ENCODE results near the gene DUSP6.

DNA sequence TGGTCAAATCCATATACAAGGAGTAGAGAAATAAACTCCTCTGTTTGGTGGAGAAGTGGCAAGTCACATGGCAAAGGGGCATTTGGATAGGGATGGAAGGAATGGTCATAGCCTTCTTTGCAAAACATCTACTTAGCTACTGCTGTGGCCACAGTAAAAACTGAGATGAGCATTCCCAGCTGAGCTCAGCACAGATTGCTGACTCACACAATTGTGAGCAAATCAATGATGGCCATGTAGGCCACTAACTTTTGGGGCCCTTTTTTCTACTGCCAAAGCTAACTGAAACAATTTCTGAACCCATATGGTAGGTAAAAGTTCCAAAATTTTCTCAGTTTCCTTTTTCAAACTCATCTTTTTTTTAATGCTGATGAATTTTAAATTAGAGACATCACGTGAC, 31.6 kb downstream of the DUSP6 start:
- no peak for TF ChIP-seq ZNF274 (IDR thresholded peaks at IDR 0.05; ENCODE audit: insufficient read depth, insufficient read length)
- TF ChIP-seq POLR2A (IDR thresholded peaks at IDR 0.05; ENCODE audit: low read depth, low read length): no peak
- TF ChIP-seq, protein P1, sequence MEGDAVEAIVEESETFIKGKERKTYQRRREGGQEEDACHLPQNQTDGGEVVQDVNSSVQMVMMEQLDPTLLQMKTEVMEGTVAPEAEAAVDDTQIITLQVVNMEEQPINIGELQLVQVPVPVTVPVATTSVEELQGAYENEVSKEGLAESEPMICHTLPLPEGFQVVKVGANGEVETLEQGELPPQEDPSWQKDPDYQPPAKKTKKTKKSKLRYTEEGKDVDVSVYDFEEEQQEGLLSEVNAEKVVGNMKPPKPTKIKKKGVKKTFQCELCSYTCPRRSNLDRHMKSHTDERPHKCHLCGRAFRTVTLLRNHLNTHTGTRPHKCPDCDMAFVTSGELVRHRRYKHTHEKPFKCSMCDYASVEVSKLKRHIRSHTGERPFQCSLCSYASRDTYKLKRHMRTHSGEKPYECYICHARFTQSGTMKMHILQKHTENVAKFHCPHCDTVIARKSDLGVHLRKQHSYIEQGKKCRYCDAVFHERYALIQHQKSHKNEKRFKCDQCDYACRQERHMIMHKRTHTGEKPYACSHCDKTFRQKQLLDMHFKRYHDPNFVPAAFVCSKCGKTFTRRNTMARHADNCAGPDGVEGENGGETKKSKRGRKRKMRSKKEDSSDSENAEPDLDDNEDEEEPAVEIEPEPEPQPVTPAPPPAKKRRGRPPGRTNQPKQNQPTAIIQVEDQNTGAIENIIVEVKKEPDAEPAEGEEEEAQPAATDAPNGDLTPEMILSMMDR (IDR thresholded peaks at IDR 0.05 in 2 of 3, conservative IDR thresholded peaks at IDR 0.05 in 1 of 3; ENCODE audit: control insufficient read depth in 2 of 3, extremely low read depth in 1 of 3, insufficient read depth in 1 of 3, low read depth in 3 of 3, low read length in 3 of 3): no peak
- no peak for TF ChIP-seq CEBPB (IDR thresholded peaks at IDR 0.05; ENCODE audit: borderline replicate concordance in 1 of 2, low read depth in 2 of 2, low read length in 2 of 2)
- no peak for TF ChIP-seq HDAC6 (IDR thresholded peaks at IDR 0.05; ENCODE audit: unreplicated experiment)
- TF ChIP-seq TARDBP (IDR thresholded peaks at IDR 0.05; ENCODE audit: borderline replicate concordance): no peak
